ENCODE data around the gene ZNF419.
"Not testable (repeated sequence)": the region's sequence is repeated elsewhere in the genome, so short reads cannot be mapped to it uniquely, and the experiment has no call there.

Gene ZNF419

DNA sequence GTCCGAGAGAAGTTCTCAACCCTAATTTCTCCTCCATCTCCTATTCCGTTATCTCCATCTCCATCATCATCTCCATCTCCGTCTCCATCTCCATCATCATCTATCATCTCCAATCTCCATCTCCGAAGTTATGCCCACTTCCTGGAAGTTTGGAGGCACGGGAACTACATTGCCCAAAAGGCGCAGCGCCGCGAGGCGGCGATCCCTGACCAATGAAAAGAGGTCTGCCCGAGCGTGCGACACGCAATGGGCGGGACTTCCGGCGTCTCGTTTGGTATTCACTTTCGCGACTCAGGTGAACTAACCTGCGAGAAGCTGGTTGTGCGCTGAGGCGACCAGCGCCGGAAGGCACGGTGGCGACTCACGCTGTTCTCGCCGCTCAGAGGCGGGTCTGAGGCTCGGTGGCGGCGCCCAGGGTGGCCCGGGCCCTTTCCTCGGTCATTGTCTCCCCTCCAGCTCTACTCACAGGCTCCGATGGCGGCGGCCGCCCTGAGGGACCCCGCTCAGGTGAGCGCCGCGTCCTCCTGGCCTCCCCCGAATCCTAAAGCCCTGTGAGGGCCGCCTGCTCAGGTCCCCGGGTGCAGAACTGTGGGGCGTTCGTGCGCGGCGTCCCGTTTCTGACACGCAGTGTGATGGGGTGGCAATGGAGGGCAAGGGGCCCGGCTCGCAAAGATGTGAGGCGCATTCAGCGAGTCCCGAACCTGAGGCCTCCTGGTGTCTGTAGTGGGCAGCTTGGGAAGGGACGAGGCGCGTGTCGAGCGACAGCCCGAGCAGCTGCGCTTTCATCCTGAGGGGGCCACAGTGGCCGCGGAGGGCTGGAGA, at the start of gene ZNF419:
Gene ZNF419, plus strand, starts transcription at position 274 of the 822 bp plus-strand sequence. Its CDS starts 201 bp downstream, at position 475.
- in situ Hi-C loops (cut with MboI; ENCODE audit: low sequenced_read_pairs): not testable (repeated sequence)

DNA sequence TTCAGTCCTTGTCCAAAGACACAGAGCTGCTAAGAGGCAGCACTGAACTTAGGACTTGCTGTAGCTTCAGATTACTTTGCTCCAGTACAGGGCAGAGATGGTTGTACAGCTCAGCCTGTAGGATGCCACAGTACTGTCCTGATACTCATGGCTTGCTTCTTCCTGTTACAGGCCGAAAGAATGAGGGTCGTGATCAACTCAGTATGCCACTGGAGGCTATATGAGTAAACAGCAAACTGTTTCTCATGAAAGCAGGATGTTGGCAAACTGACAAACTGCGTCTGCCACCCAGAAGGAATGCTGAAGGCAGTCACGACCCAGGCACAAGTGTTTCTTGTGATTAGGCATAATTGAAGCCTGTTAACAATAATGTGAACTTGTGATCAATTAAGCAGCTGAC, 49.6 kb upstream of the ZNF419 start:
- in situ Hi-C loops (cut with MboI; ENCODE audit: low sequenced_read_pairs): no loop called here

DNA sequence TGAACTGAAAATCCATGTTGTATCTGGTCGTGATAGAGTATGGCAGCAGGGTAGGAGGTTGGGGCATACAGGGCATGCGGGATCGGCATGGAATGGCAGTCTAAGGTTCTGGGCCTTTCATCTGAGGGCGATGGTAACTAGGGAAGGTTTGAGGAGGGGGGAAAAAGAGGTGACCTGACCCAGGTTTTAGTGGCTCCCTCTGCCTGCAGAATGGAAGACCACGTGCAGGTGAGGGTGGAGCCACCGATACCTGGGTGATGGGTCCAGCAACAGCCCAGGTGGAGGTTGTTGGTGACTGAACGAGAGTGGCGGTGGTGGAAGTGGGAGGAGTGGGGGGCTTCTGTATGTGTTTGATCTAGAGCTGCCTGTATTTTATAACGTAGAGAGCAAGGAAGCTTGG, 48.6 kb upstream of the ZNF419 start:
- in situ Hi-C loops (cut with MboI; ENCODE audit: low sequenced_read_pairs): no loop called here

DNA sequence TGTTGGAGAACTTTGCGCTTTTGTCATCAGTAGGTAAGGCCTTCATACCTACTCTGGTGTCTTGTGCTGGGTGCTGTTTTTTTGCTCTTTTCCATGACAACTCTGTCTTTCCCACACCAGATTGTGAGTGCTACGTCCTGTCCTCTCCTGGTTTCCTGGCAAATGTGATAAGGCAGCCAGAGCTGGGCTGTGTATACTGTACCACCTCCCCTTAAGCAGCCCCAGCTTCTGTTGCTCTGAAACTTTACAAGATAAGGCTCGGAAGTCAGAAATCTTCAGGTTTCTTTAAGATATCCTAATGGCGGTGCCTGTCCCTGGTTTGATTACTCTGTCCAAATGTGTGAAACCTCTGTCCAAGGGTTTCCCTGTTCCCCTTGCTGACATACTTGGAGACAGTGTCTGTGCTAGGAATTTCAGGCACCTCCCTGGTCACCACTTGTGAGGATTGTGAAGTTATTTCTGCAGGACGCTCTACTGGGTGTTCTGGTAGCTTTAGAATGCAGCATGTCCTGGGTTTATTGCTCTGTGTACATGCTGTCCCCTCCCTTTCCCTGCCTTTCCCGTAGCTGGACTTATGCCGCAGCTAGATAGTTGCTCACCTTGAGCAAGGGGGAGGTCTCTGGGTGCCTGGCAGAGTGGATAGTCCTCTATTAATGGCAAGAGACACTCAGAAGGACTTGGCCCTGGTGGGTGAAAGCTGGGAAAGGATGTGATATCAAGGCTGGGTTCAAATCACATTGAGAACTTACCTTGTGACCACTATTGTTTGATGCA, 45.4 kb upstream of the ZNF419 start:
- in situ Hi-C loops (cut with MboI; ENCODE audit: low sequenced_read_pairs): no loop called here

DNA sequence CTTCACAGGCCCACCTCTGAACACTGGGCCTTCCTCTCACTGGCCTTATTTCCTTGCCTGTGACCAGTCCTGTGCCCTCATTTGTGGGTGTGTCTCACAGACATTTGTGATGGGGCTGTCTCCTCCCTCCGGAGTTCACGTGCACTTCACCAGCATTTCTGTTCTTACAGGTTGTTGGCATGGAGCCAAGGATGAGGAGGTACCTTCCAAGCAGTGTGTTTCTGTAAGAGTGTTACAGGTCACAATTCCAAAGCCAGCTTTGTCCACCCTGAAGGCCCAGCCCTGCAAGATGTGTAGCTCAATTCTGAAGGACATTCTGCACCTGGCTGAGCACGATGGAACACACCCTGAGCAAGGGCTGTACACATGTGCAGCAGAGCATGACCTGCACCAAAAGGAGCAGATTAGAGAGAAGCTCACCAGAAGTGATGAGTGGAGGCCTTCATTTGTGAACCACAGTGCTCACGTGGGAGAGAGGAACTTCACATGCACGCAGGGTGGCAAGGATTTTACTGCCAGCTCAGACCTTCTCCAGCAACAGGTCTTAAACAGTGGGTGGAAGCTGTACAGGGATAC, 44.3 kb upstream of the ZNF419 start:
- in situ Hi-C loops (cut with MboI; ENCODE audit: low sequenced_read_pairs): no loop called here

DNA sequence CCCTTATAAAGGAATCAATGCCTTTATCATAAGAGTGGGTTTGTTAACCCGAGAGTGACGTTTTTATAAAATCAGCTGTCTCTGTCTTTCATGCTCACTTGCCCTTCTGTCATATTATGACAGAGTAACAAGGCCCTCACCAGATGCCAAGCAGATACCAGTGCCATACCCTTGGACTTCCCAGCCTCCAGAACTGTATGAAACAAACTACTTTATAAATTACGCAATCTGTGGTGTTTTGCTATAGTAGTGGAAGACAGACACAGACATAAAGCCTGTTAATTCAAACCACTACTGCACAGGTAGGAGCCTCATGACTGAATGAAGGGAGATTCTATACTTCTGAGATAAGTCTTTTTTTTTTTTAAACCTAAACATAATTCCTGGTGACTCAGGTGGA, 35.2 kb upstream of the ZNF419 start:
- in situ Hi-C loops (cut with MboI; ENCODE audit: low sequenced_read_pairs): no loop called here

DNA sequence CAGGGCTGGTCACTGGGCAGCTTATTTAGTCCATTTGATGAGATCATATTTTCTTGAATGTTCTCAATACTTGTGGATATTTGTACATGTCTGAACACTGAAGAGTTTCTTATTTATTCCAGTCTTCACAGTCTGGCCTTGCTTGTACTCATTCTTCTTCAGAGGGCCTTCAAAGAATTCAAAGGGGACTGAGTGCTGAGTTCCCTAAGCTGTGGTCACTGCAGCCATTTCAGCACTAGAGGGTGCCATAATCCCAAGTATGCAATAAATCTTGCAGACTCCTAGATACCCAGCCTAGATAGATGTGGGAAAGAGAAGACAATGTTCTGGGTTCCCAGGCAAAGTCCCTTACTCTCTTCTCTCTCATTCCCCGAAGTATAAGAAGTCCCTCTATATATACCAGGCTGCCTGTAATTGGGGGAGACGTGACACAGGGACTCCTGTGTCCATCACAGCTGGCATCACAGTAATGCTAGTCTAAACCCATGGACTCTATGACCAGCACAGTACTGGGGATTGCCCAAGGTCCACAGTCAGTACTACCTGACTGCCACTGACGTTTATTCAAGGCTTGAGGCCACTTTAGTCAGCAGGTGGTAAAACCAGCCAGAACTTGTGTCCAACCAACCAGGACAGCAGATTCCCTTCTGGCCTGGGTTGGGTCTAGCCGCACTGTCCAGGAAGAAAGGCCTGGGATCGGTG, 21.7 kb upstream of the ZNF419 start:
- in situ Hi-C loops (cut with MboI; ENCODE audit: low sequenced_read_pairs): no loop called here

DNA sequence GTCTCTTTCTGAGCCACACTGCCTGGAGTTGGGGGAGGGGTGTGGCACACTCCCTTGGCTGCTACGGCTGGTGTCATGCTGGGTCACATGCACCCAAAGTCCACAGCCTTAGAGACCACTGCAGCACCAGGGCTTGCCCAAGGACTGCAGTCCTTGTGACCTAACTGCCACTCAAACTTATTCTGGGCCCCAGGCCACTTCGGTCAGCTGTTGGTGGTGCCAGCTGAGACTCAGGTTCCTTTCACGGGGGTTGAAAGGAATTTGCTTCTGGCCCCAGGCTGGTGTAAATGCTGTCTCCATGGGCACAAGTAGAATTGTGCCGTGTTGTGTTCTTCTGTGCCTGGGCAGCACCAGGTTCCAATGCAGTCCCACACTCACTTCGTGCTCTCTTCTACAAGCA, 21.1 kb upstream of the ZNF419 start:
- in situ Hi-C loops (cut with MboI; ENCODE audit: low sequenced_read_pairs): no loop called here

DNA sequence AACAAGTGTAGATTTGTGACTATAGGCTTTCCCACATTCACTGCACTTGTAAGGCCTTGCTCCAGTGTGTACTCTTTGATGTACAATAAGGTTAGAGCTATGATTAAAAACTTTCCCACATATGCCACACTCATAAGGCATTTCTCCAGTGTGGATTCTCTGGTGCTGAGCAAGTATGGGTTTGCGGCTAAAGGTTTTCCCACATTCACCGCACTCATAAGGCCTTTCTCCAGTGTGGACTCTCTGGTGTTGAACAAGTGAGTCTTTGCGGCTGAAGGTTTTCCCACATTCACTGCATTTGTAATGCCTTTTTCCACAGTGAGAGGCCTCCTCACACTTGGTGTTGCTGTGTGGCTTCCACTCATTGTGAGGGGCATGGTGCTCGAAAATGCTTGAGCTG, 13.9 kb upstream of the ZNF419 start:
- in situ Hi-C loops (cut with MboI; ENCODE audit: low sequenced_read_pairs): no loop called here

DNA sequence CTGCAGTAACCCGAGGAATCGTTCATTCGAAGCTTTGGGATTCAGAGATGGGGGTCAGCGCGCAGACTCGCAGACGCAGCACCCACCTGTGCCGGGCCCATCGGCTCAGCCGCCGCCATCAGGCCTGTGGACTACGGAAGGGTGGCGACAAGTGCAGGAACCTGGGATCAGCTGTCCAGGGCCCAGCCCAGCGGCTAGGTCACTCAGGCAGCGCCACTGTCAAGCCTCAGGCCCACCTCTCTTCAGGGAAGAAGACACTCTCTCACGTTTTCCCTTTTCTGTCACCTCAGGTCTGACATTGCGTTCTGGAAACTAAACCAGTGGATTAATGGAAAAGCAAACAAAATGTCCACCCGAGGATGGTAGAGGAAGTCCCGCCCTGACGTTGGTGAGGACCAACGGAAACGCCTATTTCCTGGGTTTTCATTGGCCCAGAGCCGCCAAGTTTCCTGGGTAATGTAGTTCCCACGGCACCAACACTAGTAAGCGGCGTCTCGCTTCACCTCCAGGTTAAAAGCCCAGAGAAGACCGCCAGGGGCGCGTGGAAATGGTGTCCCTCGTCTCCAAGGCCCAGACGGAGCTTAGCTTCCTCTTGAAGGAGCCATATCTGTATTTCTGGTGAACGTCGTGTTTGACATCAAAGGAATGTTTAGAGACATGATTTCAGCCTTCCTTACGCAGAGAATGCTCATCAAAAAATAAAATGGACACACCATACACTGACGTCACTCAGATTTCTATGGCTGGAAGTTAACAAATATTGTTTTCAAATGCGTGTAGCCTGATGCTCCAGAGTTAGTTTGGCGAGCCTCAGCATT, 10.2 kb upstream of the ZNF419 start, which contains the start of gene ZNF772:
Gene ZNF772, minus strand, starts transcription at position 376 of the 818 bp plus-strand sequence. Its CDS starts 257 bp downstream, at position 119.
- in situ Hi-C loops (cut with MboI; ENCODE audit: low sequenced_read_pairs): no loop called here

DNA sequence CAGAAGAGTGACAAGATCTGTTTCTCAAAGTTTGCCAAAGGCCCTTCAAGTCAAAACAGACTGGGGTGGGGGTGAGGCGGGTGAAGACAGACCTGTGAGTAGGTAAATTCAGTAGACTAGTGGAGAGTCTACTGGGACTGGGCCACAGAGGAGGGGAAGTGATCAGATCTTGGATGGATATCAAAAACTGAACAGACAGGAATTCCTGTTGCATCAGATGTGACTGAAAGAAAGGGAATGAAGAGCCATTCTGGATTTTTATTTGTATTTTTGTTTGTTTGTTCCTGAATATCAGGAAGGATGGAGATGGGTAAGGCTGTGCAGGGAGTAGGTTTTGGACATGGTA, 722 bp downstream of the ZNF419 start:
- in situ Hi-C loops (cut with MboI; ENCODE audit: low sequenced_read_pairs): not testable (repeated sequence)

DNA sequence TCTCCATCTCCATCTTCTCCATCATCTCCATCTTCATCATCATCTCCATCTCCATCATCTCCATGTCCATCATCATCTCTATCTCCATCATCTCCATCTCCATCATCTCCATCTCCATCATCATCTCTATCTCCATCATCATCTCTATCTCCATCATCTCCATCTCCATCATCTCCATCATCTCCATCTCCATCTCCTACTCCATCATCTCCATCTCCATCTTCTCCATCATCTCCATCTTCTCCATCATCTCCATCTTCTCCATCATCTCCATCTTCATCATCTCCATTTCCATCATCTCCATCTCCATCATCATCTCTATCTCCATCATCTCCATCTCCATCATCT, 11.8 kb downstream of the ZNF419 start:
- in situ Hi-C loops (cut with MboI; ENCODE audit: low sequenced_read_pairs): not testable (repeated sequence)

DNA sequence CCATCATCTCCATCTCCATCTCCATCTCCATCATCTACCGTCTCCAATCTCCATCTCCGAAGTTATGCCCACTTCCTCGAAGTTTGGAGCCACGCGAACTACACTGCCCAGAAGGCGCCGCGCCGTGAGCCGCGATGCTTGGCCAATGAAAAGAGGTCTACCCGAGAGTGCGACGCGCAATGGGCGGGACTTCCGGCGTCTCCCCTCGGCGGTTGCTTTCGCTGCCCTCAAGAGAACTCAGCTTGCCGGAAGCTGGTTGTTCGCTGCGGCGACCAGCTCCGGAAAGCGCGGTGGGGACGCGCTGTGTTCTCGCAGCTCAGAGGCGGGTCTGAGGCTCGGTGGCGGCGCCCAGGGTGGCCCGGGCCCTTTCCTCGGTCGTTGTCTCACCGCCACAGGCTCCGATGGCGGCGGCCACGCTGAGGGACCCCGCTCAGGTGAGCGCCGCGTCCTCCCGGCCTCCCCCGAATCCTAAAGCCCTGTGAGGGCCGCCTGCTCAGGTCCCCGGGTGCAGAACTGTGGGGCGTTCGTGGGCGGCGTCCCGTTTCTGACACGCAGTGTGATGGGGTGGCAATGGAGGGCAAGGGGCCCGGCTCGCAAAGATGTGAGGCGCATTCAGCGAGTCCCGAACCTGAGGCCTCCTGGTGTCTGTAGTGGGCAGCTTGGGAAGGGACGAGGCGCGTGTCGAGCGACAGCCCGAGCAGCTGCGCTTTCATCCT, 12.3 kb downstream of the ZNF419 start, which contains the start of gene ZNF773:
Gene ZNF773, plus strand, starts transcription at position 259 of the 716 bp plus-strand sequence. Its CDS starts 143 bp downstream, at position 402.
- in situ Hi-C loops (cut with MboI; ENCODE audit: low sequenced_read_pairs): not testable (repeated sequence)

DNA sequence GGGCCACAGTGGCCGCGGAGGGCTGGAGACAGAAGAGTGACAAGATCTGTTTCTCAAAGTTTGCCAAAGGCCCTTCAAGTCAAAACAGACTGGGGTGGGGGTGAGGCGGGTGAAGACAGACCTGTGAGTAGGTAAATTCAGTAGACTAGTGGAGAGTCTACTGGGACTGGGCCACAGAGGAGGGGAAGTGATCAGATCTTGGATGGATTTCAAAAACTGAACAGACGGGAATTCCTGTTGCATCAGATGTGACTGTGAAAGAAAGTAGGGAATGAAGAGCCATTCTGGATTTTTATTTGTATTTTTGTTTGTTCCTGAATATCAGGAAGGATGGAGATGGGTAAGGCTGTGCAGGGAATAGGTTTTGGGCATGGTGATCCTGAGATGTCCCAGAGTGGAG, 12.8 kb downstream of the ZNF419 start:
- in situ Hi-C loops (cut with MboI; ENCODE audit: low sequenced_read_pairs): not testable (repeated sequence)

DNA sequence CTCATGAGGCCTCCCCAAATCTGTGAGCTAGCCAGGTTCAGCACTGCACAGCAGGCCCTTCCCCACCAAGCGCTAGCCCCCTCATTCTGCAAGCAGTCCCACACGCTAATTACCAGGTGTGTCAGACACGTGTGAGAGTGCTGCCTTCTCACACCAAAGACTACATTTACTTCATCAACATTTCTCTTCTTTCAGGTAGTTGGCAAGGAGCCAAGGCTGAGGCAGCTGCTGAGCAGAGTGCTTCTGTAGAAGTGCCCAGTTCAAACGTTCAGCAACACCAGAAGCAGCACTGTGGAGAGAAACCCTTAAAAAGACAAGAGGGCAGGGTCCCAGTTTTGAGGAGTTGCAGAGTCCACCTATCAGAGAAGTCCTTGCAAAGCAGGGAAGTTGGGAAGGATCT, 18.6 kb downstream of the ZNF419 start:
- in situ Hi-C loops (cut with MboI; ENCODE audit: low sequenced_read_pairs): no loop called here

DNA sequence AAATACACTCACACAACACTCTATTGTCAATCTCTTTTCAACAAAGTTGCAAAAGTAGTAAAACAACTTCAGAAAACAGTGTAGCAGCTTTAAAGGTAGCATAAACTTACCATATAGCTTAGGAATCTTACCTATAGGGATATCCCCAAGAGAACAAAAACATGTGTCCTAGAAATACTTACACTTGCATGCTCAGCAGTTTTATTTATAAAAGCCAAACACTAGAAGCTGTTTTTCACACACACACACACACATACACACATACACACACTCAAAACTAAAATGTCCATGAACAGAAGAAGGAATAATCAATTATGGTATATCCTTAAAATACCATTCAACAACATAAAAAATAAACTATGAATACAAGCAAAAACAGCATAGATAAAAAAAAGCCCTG, 23.9 kb downstream of the ZNF419 start:
- in situ Hi-C loops (cut with MboI; ENCODE audit: low sequenced_read_pairs): no loop called here

DNA sequence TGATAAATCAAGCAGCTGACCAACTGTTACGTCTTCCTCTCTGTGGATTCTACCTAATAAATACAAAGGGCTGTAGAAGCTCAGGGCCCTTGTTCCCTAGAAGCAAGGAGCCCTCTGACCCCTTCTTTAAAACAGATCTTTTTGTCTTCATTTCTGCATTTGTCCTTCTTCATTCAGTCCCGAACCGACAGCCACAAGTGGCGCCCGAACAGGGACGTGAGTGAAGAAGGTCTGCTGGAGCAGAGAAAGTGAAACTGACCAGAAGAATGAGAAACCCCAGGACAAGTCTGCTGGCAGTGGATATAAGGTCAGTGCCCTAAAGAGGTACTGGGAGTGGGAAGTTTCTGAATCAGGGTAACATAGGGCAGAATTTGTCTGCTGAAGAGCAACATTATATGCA, 25.3 kb downstream of the ZNF419 start:
- in situ Hi-C loops (cut with MboI; ENCODE audit: low sequenced_read_pairs): no loop called here

DNA sequence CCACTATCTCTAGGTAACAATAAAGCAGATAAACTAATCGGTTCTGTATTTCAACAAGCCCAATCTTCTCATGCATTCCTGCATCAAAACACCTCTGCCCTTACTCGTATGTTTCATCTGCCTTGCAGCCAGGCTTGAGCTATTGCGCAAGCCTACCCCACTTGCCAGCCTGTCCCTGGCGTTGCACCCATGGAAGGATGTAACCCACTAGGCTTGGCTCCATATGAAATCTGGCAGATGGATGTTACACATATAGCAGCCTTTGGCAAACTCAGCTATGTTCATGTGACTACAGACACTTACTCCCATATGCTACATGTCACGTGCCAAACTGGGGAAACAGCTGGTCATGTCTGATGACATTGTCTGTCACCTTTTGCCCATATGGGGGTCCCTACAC, 27.7 kb downstream of the ZNF419 start:
- in situ Hi-C loops (cut with MboI; ENCODE audit: low sequenced_read_pairs): no loop called here

DNA sequence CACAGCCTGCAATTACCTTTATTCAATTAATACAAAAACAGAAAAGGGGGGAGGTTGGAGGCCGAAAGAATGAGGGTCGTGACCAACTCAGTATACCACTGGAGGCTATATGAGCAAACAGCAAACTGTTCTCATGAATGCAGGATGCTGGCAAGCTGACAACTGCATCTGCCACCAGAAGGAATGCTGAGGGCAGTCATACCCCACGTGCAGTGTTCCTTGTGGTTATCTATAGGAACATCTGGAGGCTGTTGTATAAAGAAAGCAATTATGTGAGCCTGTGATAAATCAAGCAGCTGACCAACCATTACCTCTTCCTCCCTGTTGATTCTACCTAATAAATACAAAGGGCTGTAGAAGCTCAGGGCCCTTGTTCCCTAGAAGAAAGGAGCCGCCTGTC, 30.5 kb downstream of the ZNF419 start:
- in situ Hi-C loops (cut with MboI; ENCODE audit: low sequenced_read_pairs): not testable (repeated sequence)

Measured in HL-60/S4 (cell line).